Activated CD8-positive, alpha-beta memory T cell treated with anti-CD3 and anti-CD28 coated beads, Interleukin-2, amount 50 U/mL, for 48 hours (primary cell): Measurements from ENCODE around the gene USP37.

Experiments used
- DNase-seq: peaks from one replicate; pipeline ENCODE4 v3.0.0-alpha.2; 2020

The USP37 gene

GRCh38 chr2:218471982-218472381 lies 96.2 kb downstream of the USP37 start:
- DNase-seq: no peak

DNA sequence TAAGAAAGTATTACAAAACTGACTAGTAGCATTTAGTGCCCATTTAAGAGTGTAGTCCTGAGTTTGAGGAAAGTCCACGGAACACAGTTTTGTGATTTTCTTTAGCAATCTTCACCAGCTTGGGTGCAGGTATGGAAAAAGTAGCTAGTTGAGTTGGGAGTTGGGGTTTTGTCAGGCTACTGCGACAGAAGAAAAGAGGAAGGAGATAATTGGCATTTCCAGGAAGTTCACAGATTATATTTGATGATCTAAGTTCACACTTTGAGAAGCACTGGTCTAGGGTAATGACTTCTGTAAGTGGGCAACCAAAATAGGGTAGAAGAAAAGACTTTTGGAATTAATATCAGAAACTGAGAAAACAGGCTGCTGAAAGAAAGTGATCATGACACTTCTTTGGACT lies 97.1 kb downstream of the USP37 start:
- DNase-seq: no peak

DNA sequence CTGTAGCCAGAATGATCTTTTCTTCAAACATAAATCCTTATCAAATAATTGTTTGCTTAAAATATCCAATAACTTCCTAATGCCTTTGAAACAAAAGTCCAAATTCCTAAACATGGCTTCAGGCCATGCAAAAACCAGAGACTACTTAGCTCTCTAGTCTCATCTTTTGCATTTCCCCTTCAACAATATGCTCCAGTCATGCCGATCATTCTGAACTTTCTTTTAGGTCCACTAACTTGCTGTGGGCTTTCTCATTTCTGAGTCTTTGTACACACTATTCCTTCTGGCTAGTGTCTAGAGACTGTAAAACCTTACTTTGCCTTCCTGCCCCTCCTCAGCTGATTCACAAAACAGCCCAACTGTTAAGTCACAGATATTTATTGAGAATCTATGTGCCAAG lies 97.7 kb downstream of the USP37 start:
- no peak for DNase-seq

GRCh38 chr2:218465987-218466633 lies 102.0 kb downstream of the USP37 start:
- DNase-seq: no peak

DNA sequence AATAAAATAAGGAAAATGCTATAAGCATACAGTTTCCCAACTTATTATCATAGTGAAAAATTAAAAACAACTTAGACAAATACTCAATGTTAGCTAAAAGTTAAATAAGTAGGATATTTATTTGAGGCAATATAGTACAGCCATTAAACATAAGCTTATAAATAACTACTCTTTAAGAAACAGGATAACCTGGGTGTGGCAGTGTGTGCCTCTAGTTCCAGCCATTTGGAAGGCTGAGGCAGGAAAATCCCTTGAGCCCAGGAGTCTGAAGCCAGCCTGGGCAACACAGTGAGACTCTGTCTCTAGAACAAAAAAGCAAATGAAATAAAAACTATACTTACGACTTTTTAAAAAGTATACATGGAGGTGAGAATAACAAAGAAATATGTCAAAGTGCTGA lies 109.6 kb downstream of the USP37 start:
- DNase-seq: no peak

GRCh38 chr2:218456849-218457248 lies 111.3 kb downstream of the USP37 start:
- DNase-seq: no peak

DNA sequence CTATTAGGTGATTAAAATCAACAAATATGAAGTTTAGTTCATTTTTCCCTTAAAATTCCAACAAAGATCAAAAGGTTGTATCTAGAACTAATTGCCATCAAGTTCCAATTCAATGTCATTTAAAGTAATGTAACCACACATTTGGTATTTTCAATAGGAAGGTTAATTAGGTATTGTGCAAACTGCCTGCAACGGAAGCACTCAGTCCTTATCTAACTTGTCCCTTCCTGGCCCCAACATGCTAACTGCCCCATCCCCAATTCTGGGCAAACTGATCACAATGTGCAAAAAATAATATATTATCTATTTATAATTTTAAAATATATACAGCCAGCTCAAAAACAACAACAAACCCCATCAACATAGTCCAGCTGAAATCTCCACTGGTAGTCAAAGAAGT lies 116.1 kb downstream of the USP37 start:
- no peak for DNase-seq

GRCh38 chr2:218448934-218449333 lies 119.2 kb downstream of the USP37 start:
- DNase-seq: no peak

- DNase-seq: no peak
Observed at GRCh38 chr2:218447072-218447471, 121.1 kb downstream of the USP37 start.

DNA sequence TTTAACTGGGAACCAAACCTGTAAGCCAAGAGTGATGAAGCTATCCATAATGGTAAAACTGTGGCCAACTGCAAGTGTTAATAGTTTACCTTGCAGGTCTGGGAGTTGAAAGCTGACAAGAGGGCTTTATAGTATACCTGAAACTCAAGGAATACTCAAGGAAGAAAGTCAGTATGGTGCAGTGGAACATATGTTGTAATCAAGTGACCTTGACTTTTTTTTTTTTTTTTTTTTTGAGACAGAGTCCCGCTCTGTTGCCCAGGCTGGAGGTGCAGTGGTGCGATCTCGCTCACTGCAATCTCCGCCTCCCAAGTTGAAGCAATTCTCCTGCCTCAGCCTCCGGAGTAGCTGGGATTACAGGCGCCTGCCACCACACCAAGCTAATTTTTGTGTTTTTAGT lies 121.6 kb downstream of the USP37 start:
- DNase-seq: no peak

DNA sequence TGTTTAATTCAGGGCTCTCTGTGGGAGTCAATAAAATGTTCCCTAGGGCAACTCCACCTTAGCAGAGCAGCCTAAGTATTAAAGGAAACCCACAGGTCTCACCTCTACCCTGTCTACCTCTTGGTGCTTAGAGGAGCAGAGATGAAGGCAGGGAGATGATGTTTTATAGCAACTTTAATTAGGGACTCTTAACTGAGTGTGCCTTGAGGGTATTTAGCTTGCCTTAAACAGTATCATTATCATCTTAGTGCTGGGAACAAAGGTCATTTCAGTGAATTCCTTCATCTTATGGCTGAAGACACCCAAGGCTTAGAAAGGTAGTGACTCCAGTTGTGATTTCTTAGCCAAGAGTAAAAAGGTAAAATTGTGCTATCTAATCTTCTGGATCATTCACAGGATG lies 122.5 kb downstream of the USP37 start:
- no peak for DNase-seq

GRCh38 chr2:218444692-218445357 lies 123.3 kb downstream of the USP37 start:
- no peak for DNase-seq

- DNase-seq: no peak
Observed at GRCh38 chr2:218438596-218438995, 129.6 kb downstream of the USP37 start.

GRCh38 chr2:218437969-218438368 lies 130.2 kb downstream of the USP37 start:
- DNase-seq: no peak

- DNase-seq: no peak
Observed at GRCh38 chr2:218436992-218437391, 131.2 kb downstream of the USP37 start.

- DNase-seq: no peak
Observed at GRCh38 chr2:218435003-218435982, 132.9 kb downstream of the USP37 start.

GRCh38 chr2:218434456-218434855 lies 133.7 kb downstream of the USP37 start:
- DNase-seq: no peak

GRCh38 chr2:218432676-218433365 lies 135.3 kb downstream of the USP37 start:
- no peak for DNase-seq

DNA sequence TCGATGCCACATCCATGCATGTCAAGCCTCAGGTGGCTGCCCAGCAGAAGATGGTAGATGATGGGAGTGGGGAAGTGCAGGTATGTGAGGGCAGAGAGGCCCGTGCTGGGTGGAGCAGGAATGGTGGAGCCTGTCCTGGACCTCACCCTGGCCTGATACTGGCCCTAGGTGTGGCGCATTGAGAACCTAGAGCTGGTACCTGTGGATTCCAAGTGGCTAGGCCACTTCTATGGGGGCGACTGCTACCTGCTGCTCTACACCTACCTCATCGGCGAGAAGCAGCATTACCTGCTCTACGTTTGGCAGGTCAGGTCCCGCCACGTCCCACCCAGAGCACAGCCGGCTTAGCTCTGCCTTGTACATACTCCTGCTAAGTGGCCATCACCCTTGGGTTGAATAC lies 136.3 kb downstream of the USP37 start:
- no peak for DNase-seq

DNA sequence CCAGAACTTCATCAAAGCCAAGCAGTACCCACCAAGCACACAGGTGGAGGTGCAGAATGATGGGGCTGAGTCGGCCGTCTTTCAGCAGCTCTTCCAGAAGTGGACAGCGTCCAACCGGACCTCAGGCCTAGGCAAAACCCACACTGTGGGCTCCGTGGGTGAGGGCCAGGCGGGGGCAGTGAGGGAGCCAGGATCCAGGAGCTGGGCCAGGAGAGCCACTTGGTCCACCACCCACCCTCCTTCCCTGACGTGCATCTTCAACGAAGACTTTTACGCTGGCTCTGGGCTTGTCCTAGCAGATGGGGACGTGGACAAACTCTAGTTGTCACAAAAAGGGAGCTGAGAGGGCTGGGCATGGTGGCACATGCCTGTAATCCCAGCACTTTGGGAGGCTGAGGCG lies 137.4 kb downstream of the USP37 start:
- DNase-seq: no peak

- no peak for DNase-seq
Observed at GRCh38 chr2:218429911-218430692, 138.0 kb downstream of the USP37 start.

DNA sequence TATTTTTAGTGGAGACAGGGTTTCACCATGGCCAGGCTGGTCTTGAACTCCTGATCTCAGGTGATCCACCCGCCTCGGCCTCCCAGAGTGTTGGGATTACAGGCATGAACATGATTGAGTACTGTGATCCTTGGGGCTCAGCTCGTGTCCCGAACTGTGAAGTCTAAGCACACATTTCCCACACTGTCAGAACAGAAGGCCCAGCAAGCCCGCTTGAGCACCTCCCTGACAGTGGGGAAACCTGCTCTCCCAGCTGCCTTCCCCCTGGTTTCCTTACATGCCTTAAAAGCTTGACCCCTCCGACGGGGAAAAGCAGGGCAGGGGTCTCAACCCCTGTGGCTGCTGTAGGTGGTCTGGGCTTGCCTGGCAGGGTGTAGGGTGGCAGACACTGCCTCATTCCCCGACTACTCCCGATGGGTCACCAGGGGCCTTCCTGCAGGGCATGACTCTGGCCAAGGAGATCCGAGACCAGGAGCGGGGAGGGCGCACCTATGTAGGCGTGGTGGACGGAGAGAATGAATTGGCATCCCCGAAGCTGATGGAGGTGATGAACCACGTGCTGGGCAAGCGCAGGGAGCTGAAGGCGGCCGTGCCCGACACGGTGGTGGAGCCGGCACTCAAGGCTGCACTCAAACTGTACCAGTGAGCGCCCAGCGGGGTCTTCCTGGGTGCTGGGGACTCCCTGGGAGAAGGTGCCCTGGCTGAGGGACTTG lies 139.1 kb downstream of the USP37 start:
- DNase-seq: no peak
